ENCODE data around the gene PTPRR. TPM values are rescaled to one million over a fixed set of nuclear protein-coding genes. Genes with fewer than 3 reads are reported as not detected.

Gene PTPRR
- polyA plus RNA-seq, 2 of the 4 experiments (the other 2 are of a cell fraction), result 0.13 to 0.15 TPM

DNA sequence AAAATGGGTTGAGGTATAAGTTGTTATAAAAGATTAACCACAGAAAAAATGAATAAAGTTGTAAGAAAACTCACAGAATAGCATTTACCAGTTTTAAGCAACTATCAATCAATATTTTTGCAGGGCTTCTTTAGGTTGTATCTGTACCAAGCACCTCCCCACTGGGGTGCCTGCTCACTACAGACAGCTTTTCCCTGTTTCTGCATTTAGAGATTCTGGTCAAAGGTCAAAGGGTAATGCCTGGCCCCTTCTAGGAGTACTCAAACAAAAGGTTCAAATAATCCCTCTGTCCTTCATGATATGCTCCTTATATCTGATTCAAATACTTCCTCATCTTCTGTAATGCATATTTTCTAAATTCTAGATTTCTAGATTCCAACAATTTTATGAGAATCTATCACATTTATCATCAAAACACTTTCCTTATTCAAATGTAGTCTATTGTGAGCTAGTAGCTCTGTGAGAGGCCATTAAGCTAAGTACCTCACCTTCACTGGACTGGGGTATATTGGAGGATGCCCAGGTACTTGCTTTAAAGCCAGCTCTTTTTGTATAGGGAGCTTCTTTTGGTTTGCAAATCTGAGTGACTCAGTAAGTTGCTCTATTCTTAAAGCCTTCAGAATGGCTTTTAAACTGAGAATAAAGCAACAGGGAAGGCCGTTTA is 162.6 kb downstream of the PTPRR start:
- TF ChIP-seq FOXS1 (CRISPR knock-in tag; IDR thresholded peaks at IDR 0.05), result no peak
- TF ChIP-seq TP53 (CRISPR knock-in tag; IDR thresholded peaks at IDR 0.05), result no peak
- TF ChIP-seq HOXB13 (CRISPR knock-in tag; IDR thresholded peaks at IDR 0.05; ENCODE audit: low read depth), result no peak
- no peak for TF ChIP-seq PHF8 (IDR thresholded peaks at IDR 0.05; ENCODE audit: borderline replicate concordance, low read depth)
- no peak for TF ChIP-seq HEYL (CRISPR knock-in tag; IDR thresholded peaks at IDR 0.05)
- TF ChIP-seq CHD4 (IDR thresholded peaks at IDR 0.05; ENCODE audit: borderline replicate concordance), result no peak
- TF ChIP-seq JUNB (IDR thresholded peaks at IDR 0.05), result no peak
- no peak for TF ChIP-seq KDM1A (IDR thresholded peaks at IDR 0.05; ENCODE audit: low read depth)
- TF ChIP-seq MAZ (IDR thresholded peaks at IDR 0.05; ENCODE audit: borderline replicate concordance, low read depth, low read length), result no peak
- TF ChIP-seq POLR2AphosphoS2 (conservative IDR thresholded peaks at IDR 0.05; ENCODE audit: low read length), result no peak
- no peak for TF ChIP-seq EHMT2 (IDR thresholded peaks at IDR 0.05; ENCODE audit: low read depth)
- TF ChIP-seq TFCP2L1 (CRISPR knock-in tag; IDR thresholded peaks at IDR 0.05), result no peak
- no peak for TF ChIP-seq EHF (CRISPR knock-in tag; IDR thresholded peaks at IDR 0.05)
- no peak for TF ChIP-seq EP300 (IDR thresholded peaks at IDR 0.05)
- TF ChIP-seq NFE2L2 (conservative IDR thresholded peaks at IDR 0.05; ENCODE audit: low read length), result no peak
- TF ChIP-seq ZC3H11A (IDR thresholded peaks at IDR 0.05), result no peak
- H3K4me1 ChIP-seq, result peaks cover 12% of the 10 kb centered on the region; the same call in 2 of the 3 replicates
- H3K27ac ChIP-seq, result no peak overlapping the region
- FAIRE-seq, result no peak
- ChIA-PET CTCF (no interaction called here), POLR2A (no interaction called here)
- no peaks in the 10 kb centered on the region for H3K9me3 ChIP-seq
- 7% methylated on average over 1 of the region's 1 CpG for WGBS (ENCODE audit: missing lambda C conversion rate)
- DNase-seq (ENCODE audit: low read depth in 1 of 2, low spot score in 1 of 2), result no peak
- no peak overlapping the region for H3K4me3 ChIP-seq
- no peak for ATAC-seq
- H3K4me2 ChIP-seq, result no peak overlapping the region

DNA sequence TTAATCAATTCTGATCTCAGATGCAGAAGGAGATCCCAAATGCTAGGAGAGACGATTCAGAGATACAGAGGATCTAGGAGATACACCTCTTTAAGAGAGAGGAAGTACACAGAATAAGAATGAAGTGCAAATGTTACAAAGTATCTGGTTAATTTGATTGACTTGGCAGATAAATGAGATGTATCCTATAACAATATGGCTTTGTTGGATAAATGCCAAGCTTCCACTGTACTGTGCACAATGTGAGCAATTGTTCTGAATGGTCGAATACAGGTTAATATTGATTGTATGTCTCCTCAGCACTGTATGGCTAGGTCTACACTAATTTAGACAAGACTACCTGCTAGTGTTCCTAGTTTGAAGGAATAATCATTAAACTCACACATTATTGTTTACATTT is 163.7 kb downstream of the PTPRR start:
- ChIA-PET CTCF (interaction anchor here (0.5 to 1.5 kb wide), 2 partner anchors 27 to 282 kb away, joined by 3 read pairs; no protein-coding TSS in a partner anchor), POLR2A (no interaction called here)
- Histone ChIP-seq H3K4me3 (no peak overlapping the region), H3K27ac (no peak overlapping the region), H3K4me2 (no peak overlapping the region; the same call in 2 of the 3 replicates), H3K4me1 (peaks cover 12% of the 10 kb centered on the region; the same call in 2 of the 3 replicates), H3K9me3 (no peaks in the 10 kb centered on the region)
- ATAC-seq (no peak), FAIRE-seq (no peak), DNase-seq (ENCODE audit: low read depth in 1 of 2, low spot score in 1 of 2) (no peak)
- 17% methylated on average over 2 of the region's 2 CpGs for WGBS (ENCODE audit: missing lambda C conversion rate)
- no peak for TF ChIP-seq RAD21 (conservative IDR thresholded peaks at IDR 0.05 in 1 of 2, IDR thresholded peaks at IDR 0.05 in 1 of 2)
- no peak for TF ChIP-seq ELK1 (IDR thresholded peaks at IDR 0.05; ENCODE audit: low read depth, low read length)
- TF ChIP-seq ZFP36 (IDR thresholded peaks at IDR 0.05; ENCODE audit: borderline replicate concordance, partially characterized antibody), result no peak
- TF ChIP-seq NR3C1 (IDR thresholded peaks at IDR 0.05), result no peak
- TF ChIP-seq JUNB (IDR thresholded peaks at IDR 0.05), result no peak

- TF ChIP-seq RAD21 (conservative IDR thresholded peaks at IDR 0.05 in 1 of 2, IDR thresholded peaks at IDR 0.05 in 1 of 2), result no peak
- TF ChIP-seq FOSL2 (IDR thresholded peaks at IDR 0.05), result peak; percentile 26; the same call in 1 of the 2 replicates
- 0 out of 2 replicates have a peak, but pooled peaks have one; percentile 25 for TF ChIP-seq FOSL2 (CRISPR knock-in tag; IDR thresholded peaks at IDR 0.05)
- no peak for TF ChIP-seq USF2 (IDR thresholded peaks at IDR 0.05)
- TF ChIP-seq GATA3 (IDR thresholded peaks at IDR 0.05; ENCODE audit: borderline replicate concordance), result peak; percentile 49
- peak; percentile 36; the same call in 1 of the 2 replicates for TF ChIP-seq JUNB (IDR thresholded peaks at IDR 0.05)
- Histone ChIP-seq H3K4me1 (peaks cover 12% of the 10 kb centered on the region; the same call in 2 of the 3 replicates), H3K4me2 (peak overlapping the region; percentile 30), H3K9me3 (no peaks in the 10 kb centered on the region), H3K4me3 (no peak overlapping the region), H3K27ac (no peak overlapping the region)
- ChIA-PET CTCF (interaction anchor here (0.5 to 1.5 kb wide), 2 partner anchors 26 to 282 kb away, joined by 3 read pairs; no protein-coding TSS in a partner anchor), POLR2A (no interaction called here)
- ATAC-seq, result peak; percentile 55 to 68; a peak in 3 of 6 replicates
- FAIRE-seq, result no peak
- peak in 1 of 2 experiments; percentile 23 for DNase-seq (ENCODE audit: low read depth in 1 of 2, low spot score in 1 of 2)
- 4% methylated on average over 2 of the region's 2 CpGs for WGBS (ENCODE audit: missing lambda C conversion rate)
Measured at GRCh38 chr12:70756118-70756517, 164.4 kb downstream of the PTPRR start.
